PC-9 (cell line): ENCODE results near the gene MMP21.

Experiments used
- EZH2 ChIP-seq: fragments of 200-600 bp; sonication (generic); IDR thresholded peaks from 2 replicates; pipeline ENCODE4 v1.8.0; 2017; ENCODE audit warnings: antibody characterized with exemption, low read depth
- TF ChIP-seq, protein P1 (sequence below): fragments of 200-600 bp; sonication (generic); conservative IDR thresholded peaks from 2 replicates; pipeline ENCODE4 v1.6.1; 2017; ENCODE audit warnings: mixed run types, antibody characterized with exemption, mild to moderate bottlenecking, moderate library complexity

DNA sequence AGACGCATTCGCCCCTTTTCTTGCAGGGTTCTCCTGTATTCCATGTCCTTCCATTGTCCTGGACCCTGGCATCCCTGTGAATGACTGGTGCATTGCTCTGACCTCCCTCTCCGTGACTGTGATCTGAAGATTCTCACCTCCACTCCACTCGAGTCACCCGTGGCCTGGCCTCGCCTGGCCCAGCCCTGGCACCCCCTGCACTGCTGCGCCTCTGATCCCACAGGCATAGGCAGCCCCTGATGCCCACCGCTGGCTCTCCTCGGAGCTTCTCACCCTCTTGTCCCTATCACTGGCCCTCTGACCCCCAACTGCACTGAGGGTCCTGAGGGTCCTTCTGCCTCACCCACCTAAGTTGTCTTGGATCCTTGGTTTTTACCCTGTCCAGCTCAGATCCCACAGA lies 2.2 kb upstream of the MMP21 start:
- no peak for TF ChIP-seq EZH2
- TF ChIP-seq, protein P1, sequence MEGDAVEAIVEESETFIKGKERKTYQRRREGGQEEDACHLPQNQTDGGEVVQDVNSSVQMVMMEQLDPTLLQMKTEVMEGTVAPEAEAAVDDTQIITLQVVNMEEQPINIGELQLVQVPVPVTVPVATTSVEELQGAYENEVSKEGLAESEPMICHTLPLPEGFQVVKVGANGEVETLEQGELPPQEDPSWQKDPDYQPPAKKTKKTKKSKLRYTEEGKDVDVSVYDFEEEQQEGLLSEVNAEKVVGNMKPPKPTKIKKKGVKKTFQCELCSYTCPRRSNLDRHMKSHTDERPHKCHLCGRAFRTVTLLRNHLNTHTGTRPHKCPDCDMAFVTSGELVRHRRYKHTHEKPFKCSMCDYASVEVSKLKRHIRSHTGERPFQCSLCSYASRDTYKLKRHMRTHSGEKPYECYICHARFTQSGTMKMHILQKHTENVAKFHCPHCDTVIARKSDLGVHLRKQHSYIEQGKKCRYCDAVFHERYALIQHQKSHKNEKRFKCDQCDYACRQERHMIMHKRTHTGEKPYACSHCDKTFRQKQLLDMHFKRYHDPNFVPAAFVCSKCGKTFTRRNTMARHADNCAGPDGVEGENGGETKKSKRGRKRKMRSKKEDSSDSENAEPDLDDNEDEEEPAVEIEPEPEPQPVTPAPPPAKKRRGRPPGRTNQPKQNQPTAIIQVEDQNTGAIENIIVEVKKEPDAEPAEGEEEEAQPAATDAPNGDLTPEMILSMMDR, result no peak
